H9 (cell line): ENCODE results near the gene HPS3. TPM values are rescaled to one million over a fixed set of nuclear protein-coding genes. Genes with fewer than 3 reads are reported as not detected.

Source experiments
- DNase-seq: peaks from one replicate; pipeline ENCODE4 v3.0.0-alpha.2; 2017
- H2AFZ ChIP-seq: one replicate; pipeline ENCODE4 v1.6.1; 2013; ENCODE audit warnings: mild to moderate bottlenecking, low read length, control low read depth, moderate library complexity
- H2AK5ac ChIP-seq: 2 replicates; pipeline ENCODE4 v1.6.1; 2013; ENCODE audit warnings: low read length, control low read depth, mixed read lengths; ENCODE audit not compliant: insufficient read length
- H2BK120ac ChIP-seq: one replicate; pipeline ENCODE4 v1.6.1; 2013; ENCODE audit warnings: low read depth, mild to moderate bottlenecking, low read length, control low read depth, inconsistent platforms; ENCODE audit not compliant: poor library complexity, severe bottlenecking
- H2BK12ac ChIP-seq: 2 replicates; pipeline ENCODE4 v1.6.1; 2013; ENCODE audit warnings: low read length, control low read depth, mixed read lengths, low read depth; ENCODE audit not compliant: insufficient read length
- H2BK15ac ChIP-seq: 2 replicates; pipeline ENCODE4 v1.6.1; 2013; ENCODE audit warnings: low read depth, low read length, control low read depth
- H2BK20ac ChIP-seq: one replicate; pipeline ENCODE4 v1.6.1; 2013; ENCODE audit warnings: low read depth, mild to moderate bottlenecking, low read length, control low read depth, inconsistent platforms; ENCODE audit not compliant: poor library complexity, severe bottlenecking
- H2BK5ac ChIP-seq: 2 replicates; pipeline ENCODE4 v1.6.1; 2013; ENCODE audit warnings: low read length, control low read depth, mixed read lengths; ENCODE audit not compliant: insufficient read length
- H3K14ac ChIP-seq: 2 replicates; pipeline ENCODE4 v1.6.1; 2013; ENCODE audit warnings: low read length, control low read depth; ENCODE audit not compliant: insufficient read depth
- H3K18ac ChIP-seq: 2 replicates; pipeline ENCODE4 v1.6.1; 2013; ENCODE audit warnings: low read depth, mild to moderate bottlenecking, mixed read lengths, low read length, control low read depth; ENCODE audit not compliant: insufficient read length
- H3K23ac ChIP-seq: 2 replicates; pipeline ENCODE4 v1.6.1; 2013; ENCODE audit warnings: low read length, control low read depth, mixed read lengths, low read depth; ENCODE audit not compliant: insufficient read length
- H3K23me2 ChIP-seq: 2 replicates; pipeline ENCODE4 v1.6.1; 2013; ENCODE audit warnings: low read depth, mild to moderate bottlenecking, mixed read lengths, low read length, control low read depth; ENCODE audit not compliant: insufficient read length, poor library complexity, severe bottlenecking
- H3K27ac ChIP-seq: 2 replicates; pipeline ENCODE4 v1.5.1; 2013; ENCODE audit warnings: low read length, control low read depth, mixed read lengths, low read depth; ENCODE audit not compliant: insufficient read length
- H3K27me3 ChIP-seq: 2 replicates; pipeline ENCODE4 v1.6.1; 2013; ENCODE audit warnings: low read length, control low read depth, inconsistent platforms; ENCODE audit not compliant: insufficient read depth
- H3K4ac ChIP-seq: 2 replicates; pipeline ENCODE4 v1.6.1; 2013; ENCODE audit warnings: low read depth, mild to moderate bottlenecking, control low read depth, inconsistent platforms, low read length, moderate library complexity
- H3K4me1 ChIP-seq: 2 replicates; pipeline ENCODE4 v1.6.1; 2013; ENCODE audit warnings: low read length, control low read depth, inconsistent platforms; ENCODE audit not compliant: insufficient read depth
- H3K4me2 ChIP-seq: 2 replicates; pipeline ENCODE4 v1.6.1; 2013; ENCODE audit warnings: low read length, control low read depth, mixed read lengths; ENCODE audit not compliant: insufficient read length, insufficient read depth
- H3K56ac ChIP-seq: 2 replicates; pipeline ENCODE4 v1.6.1; 2013; ENCODE audit warnings: low read depth, mild to moderate bottlenecking, mixed read lengths, low read length, control low read depth; ENCODE audit not compliant: insufficient read length
- H3K79me1 ChIP-seq: 2 replicates; pipeline ENCODE4 v1.6.1; 2013; ENCODE audit warnings: low read depth, mild to moderate bottlenecking, moderate library complexity, low read length, control low read depth, inconsistent platforms; ENCODE audit not compliant: insufficient read depth, poor library complexity, severe bottlenecking
- H3K79me2 ChIP-seq: 2 replicates; pipeline ENCODE4 v1.6.1; 2013; ENCODE audit warnings: low read length, control low read depth, inconsistent platforms; ENCODE audit not compliant: insufficient read depth
- H3K9ac ChIP-seq: 2 replicates; pipeline ENCODE4 v1.6.1; 2013; ENCODE audit warnings: low read length, control low read depth, mixed read lengths; ENCODE audit not compliant: insufficient read length; ENCODE audit errors: extremely low read depth
- H3K9me3 ChIP-seq: one replicate; pipeline ENCODE4 v1.6.1; 2013; ENCODE audit warnings: low read depth, low read length, inconsistent platforms; ENCODE audit not compliant: control insufficient read depth
- H3T11ph ChIP-seq: one replicate; pipeline ENCODE4 v1.6.1; 2013; ENCODE audit warnings: mild to moderate bottlenecking, low read length, control low read depth, inconsistent platforms
- H4K20me1 ChIP-seq: one replicate; pipeline ENCODE4 v1.6.1; 2013; ENCODE audit not compliant: control insufficient read depth, insufficient read length, insufficient read depth
- H4K5ac ChIP-seq: 2 replicates; pipeline ENCODE4 v1.6.1; 2013; ENCODE audit warnings: low read depth, mild to moderate bottlenecking, mixed read lengths, low read length, control low read depth; ENCODE audit not compliant: insufficient read length
- H4K8ac ChIP-seq: replicated peaks from 2 replicates; pipeline ENCODE4 v1.6.1; 2013; ENCODE audit warnings: low read length, control low read depth, mixed read lengths, low read depth; ENCODE audit not compliant: insufficient read length
- H4K91ac ChIP-seq: 2 replicates; pipeline ENCODE4 v1.6.1; 2013; ENCODE audit warnings: low read depth, mild to moderate bottlenecking, moderate library complexity, mixed read lengths, low read length, control low read depth; ENCODE audit not compliant: insufficient read length
- H3K27ac Mint-ChIP-seq, 3 experiments: 2 replicates in 2 of 3; 3 replicates in 1 of 3; pipeline ENCODE4 v1.8.0; 2020 to 2021; ENCODE audit warnings: mixed read lengths in 3 of 3, mild to moderate bottlenecking in 1 of 3, moderate library complexity in 1 of 3
- H3K27me3 Mint-ChIP-seq: 2 replicates; pipeline ENCODE4 v1.8.0; 2021; ENCODE audit warnings: low read depth, mild to moderate bottlenecking, moderate library complexity, mixed read lengths
- H3K36me3 Mint-ChIP-seq, 3 experiments: 2 replicates in 2 of 3; 3 replicates in 1 of 3; pipeline ENCODE4 v1.8.0; 2020 to 2021; ENCODE audit warnings: low read depth in 3 of 3, mixed read lengths in 3 of 3; ENCODE audit not compliant: insufficient read depth in 1 of 3
- H3K4me1 Mint-ChIP-seq, 2 experiments: 2 replicates each; pipeline ENCODE4 v1.8.0; 2020; ENCODE audit warnings: mixed read lengths in 2 of 2
- H3K4me3 Mint-ChIP-seq, 2 experiments: 2 replicates in 1 of 2; 3 replicates in 1 of 2; pipeline ENCODE4 v1.8.0; 2020 to 2021; ENCODE audit warnings: mild to moderate bottlenecking in 2 of 2, mixed read lengths in 2 of 2, moderate library complexity in 1 of 2
- H3K9me3 Mint-ChIP-seq, 2 experiments: 2 replicates in 1 of 2; 3 replicates in 1 of 2; pipeline ENCODE4 v1.8.0; 2020; ENCODE audit warnings: mild to moderate bottlenecking in 2 of 2, mixed read lengths in 2 of 2, moderate library complexity in 1 of 2
- WGBS: extraction: QIAGEN DNeasy Blood & Tissue Kit; methylation state at CpG from one replicate; pipeline ENCODE4 v1.1.7; 2013; ENCODE audit warnings: missing lambda C conversion rate, low lambda C conversion rate, mixed read lengths; ENCODE audit not compliant: insufficient read length; ENCODE audit errors: extremely low coverage; 5-methylcytosine and 5-hydroxymethylcytosine counted together
- total RNA-seq: library from RNA; stranded (reverse); gene quantifications from 2 replicates; pipeline ENCODE4 v1.2.1, GENCODE V29; 2021
- TF ChIP-seq, protein P1 (sequence below): fragments of 200-600 bp; sonication (generic); conservative IDR thresholded peaks from 3 replicates; pipeline ENCODE4 v1.8.0; 2021; ENCODE audit warnings: antibody characterized with exemption, mild to moderate bottlenecking

HPS3 gene
- total RNA-seq, 1 experiment from 2014 or later: 46.5 TPM

GRCh38 chr3:149128821-149129220 is 617 bp upstream of the HPS3 start:
- no peak overlapping the region for H4K8ac ChIP-seq
- H2BK15ac ChIP-seq: no peak overlapping the region
- peaks cover 3% of the 10 kb centered on the region; the same call in 1 of the 2 replicates for H3K4me1 ChIP-seq
- H2BK120ac ChIP-seq: no peak overlapping the region
- Mint-ChIP-seq H3K9me3 (peaks cover 0 to 6% of the 10 kb centered on the region in 2 experiments; a peak in 3 of 5 replicates), H3K27me3 (peaks cover 6% of the 10 kb centered on the region; the same call in 1 of the 2 replicates), H3K4me3 (peak overlapping the region; percentile 88), H3K36me3 (peaks cover 1 to 32% (median 7%) of the 10 kb centered on the region in 3 experiments; a peak in 5 of 7 replicates), H3K27ac (no peak overlapping the region), H3K4me1 (peaks cover 36% of the 10 kb centered on the region in 2 experiments)
- no peak for DNase-seq
- WGBS: no CpG with 5 or more reads among the region's 4 CpGs
- H2BK20ac ChIP-seq: no peak overlapping the region
- no peak overlapping the region for H2AFZ ChIP-seq
- no peak overlapping the region for H4K91ac ChIP-seq
- peaks cover 4% of the 10 kb centered on the region for H3K79me1 ChIP-seq
- no peak overlapping the region for H4K5ac ChIP-seq
- H4K20me1 ChIP-seq: no peaks in the 10 kb centered on the region
- TF ChIP-seq, protein P1, sequence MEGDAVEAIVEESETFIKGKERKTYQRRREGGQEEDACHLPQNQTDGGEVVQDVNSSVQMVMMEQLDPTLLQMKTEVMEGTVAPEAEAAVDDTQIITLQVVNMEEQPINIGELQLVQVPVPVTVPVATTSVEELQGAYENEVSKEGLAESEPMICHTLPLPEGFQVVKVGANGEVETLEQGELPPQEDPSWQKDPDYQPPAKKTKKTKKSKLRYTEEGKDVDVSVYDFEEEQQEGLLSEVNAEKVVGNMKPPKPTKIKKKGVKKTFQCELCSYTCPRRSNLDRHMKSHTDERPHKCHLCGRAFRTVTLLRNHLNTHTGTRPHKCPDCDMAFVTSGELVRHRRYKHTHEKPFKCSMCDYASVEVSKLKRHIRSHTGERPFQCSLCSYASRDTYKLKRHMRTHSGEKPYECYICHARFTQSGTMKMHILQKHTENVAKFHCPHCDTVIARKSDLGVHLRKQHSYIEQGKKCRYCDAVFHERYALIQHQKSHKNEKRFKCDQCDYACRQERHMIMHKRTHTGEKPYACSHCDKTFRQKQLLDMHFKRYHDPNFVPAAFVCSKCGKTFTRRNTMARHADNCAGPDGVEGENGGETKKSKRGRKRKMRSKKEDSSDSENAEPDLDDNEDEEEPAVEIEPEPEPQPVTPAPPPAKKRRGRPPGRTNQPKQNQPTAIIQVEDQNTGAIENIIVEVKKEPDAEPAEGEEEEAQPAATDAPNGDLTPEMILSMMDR: no peak
- H3K79me2 ChIP-seq: peaks cover 2% of the 10 kb centered on the region; the same call in 1 of the 2 replicates
- peak overlapping the region; percentile 50 for H3K4me2 ChIP-seq
- H3K4ac ChIP-seq: no peak overlapping the region
- no peak overlapping the region for H3K18ac ChIP-seq
- H3K9ac ChIP-seq: peak overlapping the region; percentile 66
- H3K14ac ChIP-seq: no peak overlapping the region
- H3K27me3 ChIP-seq: no peaks in the 10 kb centered on the region
- H3K23ac ChIP-seq: no peak overlapping the region
- no peak overlapping the region for H3T11ph ChIP-seq
- H3K27ac ChIP-seq: no peak overlapping the region
- H3K56ac ChIP-seq: no peak overlapping the region
- no peaks in the 10 kb centered on the region for H3K23me2 ChIP-seq
- H2AK5ac ChIP-seq: no peak overlapping the region
- no peak overlapping the region for H2BK12ac ChIP-seq
- H3K9me3 ChIP-seq: no peaks in the 10 kb centered on the region
- H2BK5ac ChIP-seq: no peak overlapping the region
